Vagina (tissue), 2 donors: ENCODE measurements around the gene INTS2.

Experiments used
- POLR2A ChIP-seq, 2 donors: fragments of 450-650 bp; IDR thresholded peaks; one replicate each; pipeline ENCODE4 v1.6.1; 2017; ENCODE audit warnings: antibody characterized with exemption in 2 of 2, mild to moderate bottlenecking in 2 of 2, moderate library complexity in 2 of 2
- POLR2AphosphoS5 ChIP-seq, 2 donors: sonication (generic); formaldehyde crosslinking; IDR thresholded peaks; one replicate each; pipeline ENCODE4 v1.9.0; 2017; ENCODE audit warnings: antibody characterized with exemption in 2 of 2, mild to moderate bottlenecking in 2 of 2, low read depth in 1 of 2; ENCODE audit not compliant: insufficient read depth in 1 of 2
- TF ChIP-seq, protein P1 (sequence below), 3 experiments: fragments of 450-650 bp in 2 of 3; fragments of 200-600 bp in 1 of 3; sonication (generic) in 1 of 3; IDR thresholded peaks; one replicate each; pipeline ENCODE4 v1.5.1; 2017 to 2019; ENCODE audit warnings: antibody characterized with exemption in 3 of 3, mild to moderate bottlenecking in 2 of 3, moderate library complexity in 2 of 3

DNA sequence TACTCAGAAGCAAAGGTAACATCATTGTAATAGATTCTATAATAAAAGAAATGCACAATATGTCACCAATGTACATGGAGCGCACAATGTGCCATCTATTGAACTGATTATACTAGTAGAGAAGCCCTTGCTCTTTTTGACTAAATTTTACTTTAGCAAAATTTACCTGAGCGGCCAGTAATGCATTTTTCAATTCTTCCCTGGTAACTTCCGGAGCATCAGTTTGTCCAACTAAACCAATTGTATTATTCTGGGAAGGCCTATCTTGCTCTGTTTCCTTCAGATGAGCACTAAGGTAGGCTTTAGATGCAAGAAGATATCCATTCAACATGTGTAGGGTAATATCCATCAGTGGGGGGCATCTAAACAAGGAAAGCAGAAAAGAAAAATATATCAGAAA is 55.7 kb downstream of the INTS2 start:
- TF ChIP-seq, protein P1, sequence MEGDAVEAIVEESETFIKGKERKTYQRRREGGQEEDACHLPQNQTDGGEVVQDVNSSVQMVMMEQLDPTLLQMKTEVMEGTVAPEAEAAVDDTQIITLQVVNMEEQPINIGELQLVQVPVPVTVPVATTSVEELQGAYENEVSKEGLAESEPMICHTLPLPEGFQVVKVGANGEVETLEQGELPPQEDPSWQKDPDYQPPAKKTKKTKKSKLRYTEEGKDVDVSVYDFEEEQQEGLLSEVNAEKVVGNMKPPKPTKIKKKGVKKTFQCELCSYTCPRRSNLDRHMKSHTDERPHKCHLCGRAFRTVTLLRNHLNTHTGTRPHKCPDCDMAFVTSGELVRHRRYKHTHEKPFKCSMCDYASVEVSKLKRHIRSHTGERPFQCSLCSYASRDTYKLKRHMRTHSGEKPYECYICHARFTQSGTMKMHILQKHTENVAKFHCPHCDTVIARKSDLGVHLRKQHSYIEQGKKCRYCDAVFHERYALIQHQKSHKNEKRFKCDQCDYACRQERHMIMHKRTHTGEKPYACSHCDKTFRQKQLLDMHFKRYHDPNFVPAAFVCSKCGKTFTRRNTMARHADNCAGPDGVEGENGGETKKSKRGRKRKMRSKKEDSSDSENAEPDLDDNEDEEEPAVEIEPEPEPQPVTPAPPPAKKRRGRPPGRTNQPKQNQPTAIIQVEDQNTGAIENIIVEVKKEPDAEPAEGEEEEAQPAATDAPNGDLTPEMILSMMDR (IDR thresholded peaks at IDR 0.05) = no peak
- TF ChIP-seq POLR2A (IDR thresholded peaks at IDR 0.05) (no peak), POLR2AphosphoS5 (IDR thresholded peaks at IDR 0.05; ENCODE audit: insufficient read depth in 1 of 2, low read depth in 1 of 2) (no peak)
